22Rv1 (cell line): Measurements from ENCODE around the gene FCHSD1.
A peak's percentile ranks its signal among the peaks of the same experiment; 100 is the strongest.

Source experiments
- H3K27ac ChIP-seq: fragments of 450-650 bp; 2 replicates; pipeline ENCODE4 v1.5.1; 2017
- CTCF ChIP-seq: fragments of 450-650 bp; IDR thresholded peaks from 2 replicates; pipeline ENCODE4 v1.5.1; 2017; ENCODE audit warnings: mild to moderate bottlenecking
- ZFX ChIP-seq: fragments of 450-650 bp; IDR thresholded peaks from 2 replicates; pipeline ENCODE4 v1.6.1; 2017; ENCODE audit warnings: antibody characterized with exemption, borderline replicate concordance

Gene FCHSD1

GRCh38 chr5:141617128-141617527, 34.1 kb downstream of the FCHSD1 start:
- peak overlapping the region; percentile 96 for H3K27ac ChIP-seq
- TF ChIP-seq ZFX (no peak), CTCF (no peak)

GRCh38 chr5:141615991-141616720, 35.1 kb downstream of the FCHSD1 start:
- no peak overlapping the region for H3K27ac ChIP-seq

GRCh38 chr5:141613344-141613743, 37.9 kb downstream of the FCHSD1 start:
- TF ChIP-seq ZFX (no peak), CTCF (no peak)
- H3K27ac ChIP-seq = no peak overlapping the region

More at GRCh38 chr5:141615991-141616720, 35.1 kb downstream of the FCHSD1 start:
- TF ChIP-seq ZFX (no peak), CTCF (no peak)

GRCh38 chr5:141611289-141611688, 39.9 kb downstream of the FCHSD1 start:
- TF ChIP-seq CTCF (no peak), ZFX (no peak)
- no peak overlapping the region for H3K27ac ChIP-seq

GRCh38 chr5:141609921-141610320, 41.3 kb downstream of the FCHSD1 start:
- peak overlapping the region; percentile 56 for H3K27ac ChIP-seq

- peak overlapping the region; percentile 56 for H3K27ac ChIP-seq
- no peak for TF ChIP-seq CTCF
- TF ChIP-seq ZFX = no peak
Observed at GRCh38 chr5:141609044-141609443, 42.2 kb downstream of the FCHSD1 start.

- H3K27ac ChIP-seq = peak overlapping the region; percentile 56
- TF ChIP-seq ZFX (no peak), CTCF (no peak)
Observed at GRCh38 chr5:141608557-141608956, 42.7 kb downstream of the FCHSD1 start.

GRCh38 chr5:141608046-141608445, 43.2 kb downstream of the FCHSD1 start:
- H3K27ac ChIP-seq = peak overlapping the region; percentile 56
- no peak for TF ChIP-seq ZFX
- TF ChIP-seq CTCF = no peak
